DOHH2 (cell line): Measurements from ENCODE around the gene KLRF1.

Experiments used
- H3F3A ChIP-seq: fragments of 200-600 bp; sonication (generic), shearing (Covaris generic); 2 replicates; pipeline ENCODE4 v1.6.0; 2016; ENCODE audit warnings: antibody characterized with exemption, mild to moderate bottlenecking; ENCODE audit not compliant: control insufficient read depth, insufficient read depth
- H3K27ac ChIP-seq: fragments of 200-600 bp; sonication (generic); 2 replicates; pipeline ENCODE4 v1.5.1; 2014; ENCODE audit warnings: low read depth, mild to moderate bottlenecking, low read length, moderate library complexity
- H3K27me3 ChIP-seq: fragments of 200-600 bp; sonication (generic); 2 replicates; pipeline ENCODE4 v1.6.1; 2014; ENCODE audit warnings: mild to moderate bottlenecking, low read length, mixed read lengths; ENCODE audit not compliant: control insufficient read depth
- H3K36me3 ChIP-seq: fragments of 200-600 bp; sonication (generic); 2 replicates; pipeline ENCODE4 v1.6.1; 2014; ENCODE audit warnings: mild to moderate bottlenecking, low read length, moderate library complexity, mixed read lengths; ENCODE audit not compliant: control insufficient read depth
- H3K4me1 ChIP-seq: fragments of 200-600 bp; sonication (generic); 2 replicates; pipeline ENCODE4 v1.6.1; 2014; ENCODE audit warnings: mild to moderate bottlenecking, low read length, mixed read lengths; ENCODE audit not compliant: control insufficient read depth
- H3K4me2 ChIP-seq: fragments of 200-600 bp; sonication (generic); 2 replicates; pipeline ENCODE4 v1.6.0; 2014; ENCODE audit warnings: mild to moderate bottlenecking, low read length, moderate library complexity
- H3K4me3 ChIP-seq: fragments of 200-600 bp; sonication (generic); 2 replicates; pipeline ENCODE4 v1.5.1; 2014; ENCODE audit warnings: mild to moderate bottlenecking, low read length, mixed read lengths
- H3K79me2 ChIP-seq: fragments of 200-600 bp; sonication (generic); 2 replicates; pipeline ENCODE4 v1.6.1; 2014; ENCODE audit warnings: mild to moderate bottlenecking, low read length, mixed read lengths; ENCODE audit not compliant: control insufficient read depth
- H3K9me2 ChIP-seq: fragments of 200-600 bp; sonication (generic); replicated peaks from 2 replicates; pipeline ENCODE4 v1.6.1; 2014; ENCODE audit warnings: mild to moderate bottlenecking, low read length, mixed read lengths; ENCODE audit not compliant: control insufficient read depth
- H3K9me3 ChIP-seq: fragments of 200-600 bp; sonication (generic); 2 replicates; pipeline ENCODE4 v1.6.1; 2014; ENCODE audit warnings: antibody characterized with exemption, low read length, mixed read lengths; ENCODE audit not compliant: control insufficient read depth, insufficient read depth
- H4K20me1 ChIP-seq: fragments of 200-600 bp; sonication (generic); 2 replicates; pipeline ENCODE4 v1.6.0; 2014; ENCODE audit warnings: low read depth, mild to moderate bottlenecking, antibody characterized with exemption, low read length, moderate library complexity; ENCODE audit not compliant: control insufficient read depth, insufficient read depth
- CTCF ChIP-seq: fragments of 200-600 bp; sonication (generic); IDR thresholded peaks from one replicate; pipeline ENCODE4 v1.5.1; 2014; ENCODE audit warnings: antibody characterized with exemption, mild to moderate bottlenecking, low read depth, low read length; ENCODE audit not compliant: poor library complexity, severe bottlenecking
- EZH2phosphoT487 ChIP-seq: fragments of 200-600 bp; sonication (generic); IDR thresholded peaks from 2 replicates; pipeline ENCODE4 v1.6.1; 2017; ENCODE audit warnings: borderline replicate concordance, mild to moderate bottlenecking, antibody characterized with exemption, low read length, moderate library complexity, mixed read lengths

Gene KLRF1

GRCh38 chr12:9848899-9849298 is 21.6 kb downstream of the KLRF1 start:
- Histone ChIP-seq H3K9me2 (no peaks in the 10 kb centered on the region), H3K36me3 (no peaks in the 10 kb centered on the region), H3K79me2 (no peaks in the 10 kb centered on the region), H3K4me2 (no peak overlapping the region), H3K27me3 (peaks cover 7% of the 10 kb centered on the region; the same call in 1 of the 2 replicates), H4K20me1 (no peaks in the 10 kb centered on the region), H3F3A (no peaks in the 10 kb centered on the region), H3K27ac (no peak overlapping the region), H3K4me3 (no peak overlapping the region), H3K4me1 (no peaks in the 10 kb centered on the region), H3K9me3 (no peaks in the 10 kb centered on the region)
- no peak for TF ChIP-seq EZH2phosphoT487
- no peak for TF ChIP-seq CTCF

GRCh38 chr12:9851050-9851449 is 23.8 kb downstream of the KLRF1 start:
- no peak for TF ChIP-seq CTCF
- TF ChIP-seq EZH2phosphoT487, result no peak
- Histone ChIP-seq H3K9me2 (no peaks in the 10 kb centered on the region), H3F3A (no peaks in the 10 kb centered on the region), H3K4me2 (no peak overlapping the region), H3K4me3 (no peak overlapping the region), H3K9me3 (no peaks in the 10 kb centered on the region), H4K20me1 (no peaks in the 10 kb centered on the region), H3K27me3 (peaks cover 13% of the 10 kb centered on the region), H3K36me3 (no peaks in the 10 kb centered on the region), H3K79me2 (no peaks in the 10 kb centered on the region), H3K27ac (no peak overlapping the region), H3K4me1 (no peaks in the 10 kb centered on the region)

GRCh38 chr12:9851927-9852326 is 24.6 kb downstream of the KLRF1 start:
- Histone ChIP-seq H3K27me3 (peaks cover 13% of the 10 kb centered on the region), H4K20me1 (no peaks in the 10 kb centered on the region), H3K27ac (no peak overlapping the region), H3K4me3 (no peak overlapping the region), H3K36me3 (no peaks in the 10 kb centered on the region), H3K79me2 (no peaks in the 10 kb centered on the region), H3K9me3 (no peaks in the 10 kb centered on the region), H3K4me2 (no peak overlapping the region), H3K4me1 (no peaks in the 10 kb centered on the region), H3F3A (no peaks in the 10 kb centered on the region), H3K9me2 (no peaks in the 10 kb centered on the region)
- TF ChIP-seq CTCF (no peak), EZH2phosphoT487 (no peak)

- Histone ChIP-seq H3K36me3 (no peaks in the 10 kb centered on the region), H3K4me1 (no peaks in the 10 kb centered on the region), H3K27me3 (peaks cover 13% of the 10 kb centered on the region), H3K79me2 (no peaks in the 10 kb centered on the region), H3K9me2 (no peaks in the 10 kb centered on the region), H3F3A (no peaks in the 10 kb centered on the region), H3K9me3 (no peaks in the 10 kb centered on the region), H4K20me1 (no peaks in the 10 kb centered on the region), H3K4me2 (no peak overlapping the region), H3K27ac (no peak overlapping the region), H3K4me3 (no peak overlapping the region)
- TF ChIP-seq EZH2phosphoT487 (no peak), CTCF (no peak)
Measured at GRCh38 chr12:9856151-9856550, 28.9 kb downstream of the KLRF1 start.
